Stimulated activated CD4-positive, alpha-beta T cell treated with anti-CD3 and anti-CD28 coated beads, Interleukin-15, amount 100 ng/mL, for 48 hours (primary cell): ENCODE data around the gene KICS2.

Source experiments
- DNase-seq, 2 donors: peaks; one replicate each; pipeline ENCODE4 v3.0.0-alpha.2; 2020; ENCODE audit warnings: low read depth in 2 of 2

KICS2 gene

GRCh38 chr12:64173456-64173855 lies 48.6 kb downstream of the KICS2 start:
- no peak for DNase-seq
